ENCODE data around the gene VPS4A. TPM values are rescaled to one million over a fixed set of nuclear protein-coding genes. Genes with fewer than 3 reads are reported as not detected.

The VPS4A gene
- total RNA-seq, 1 donor from 2014 or later: 21.9 TPM

GRCh38 chr16:69373019-69373418, 61.9 kb downstream of the VPS4A start:
- H3K36me3 Mint-ChIP-seq: peaks cover 30% of the 10 kb centered on the region
- no peak overlapping the region for H3K27ac Mint-ChIP-seq

More at GRCh38 chr16:69373019-69373418, 61.9 kb downstream of the VPS4A start:
- Mint-ChIP-seq H3K4me3 (no peak overlapping the region), H3K27me3 (ENCODE audit: insufficient read depth, low read depth) (no peaks in the 10 kb centered on the region), H3K4me1 (no peaks in the 10 kb centered on the region), H3K9me3 (no peaks in the 10 kb centered on the region)
- no peaks in the 10 kb centered on the region for H3F3A ChIP-seq (ENCODE audit: low read depth)
- peaks cover 8% of the 10 kb centered on the region for H3K36me3 ChIP-seq
- H3K27ac ChIP-seq: no peak overlapping the region
- peaks cover 9% of the 10 kb centered on the region for H4K20me1 ChIP-seq (ENCODE audit: low read depth)
- no peaks in the 10 kb centered on the region for H3K4me1 ChIP-seq
- no peak overlapping the region for H3K4me3 ChIP-seq
- H3K9ac ChIP-seq: no peak overlapping the region
- no peaks in the 10 kb centered on the region for H3K27me3 ChIP-seq
- TF ChIP-seq, protein P1, sequence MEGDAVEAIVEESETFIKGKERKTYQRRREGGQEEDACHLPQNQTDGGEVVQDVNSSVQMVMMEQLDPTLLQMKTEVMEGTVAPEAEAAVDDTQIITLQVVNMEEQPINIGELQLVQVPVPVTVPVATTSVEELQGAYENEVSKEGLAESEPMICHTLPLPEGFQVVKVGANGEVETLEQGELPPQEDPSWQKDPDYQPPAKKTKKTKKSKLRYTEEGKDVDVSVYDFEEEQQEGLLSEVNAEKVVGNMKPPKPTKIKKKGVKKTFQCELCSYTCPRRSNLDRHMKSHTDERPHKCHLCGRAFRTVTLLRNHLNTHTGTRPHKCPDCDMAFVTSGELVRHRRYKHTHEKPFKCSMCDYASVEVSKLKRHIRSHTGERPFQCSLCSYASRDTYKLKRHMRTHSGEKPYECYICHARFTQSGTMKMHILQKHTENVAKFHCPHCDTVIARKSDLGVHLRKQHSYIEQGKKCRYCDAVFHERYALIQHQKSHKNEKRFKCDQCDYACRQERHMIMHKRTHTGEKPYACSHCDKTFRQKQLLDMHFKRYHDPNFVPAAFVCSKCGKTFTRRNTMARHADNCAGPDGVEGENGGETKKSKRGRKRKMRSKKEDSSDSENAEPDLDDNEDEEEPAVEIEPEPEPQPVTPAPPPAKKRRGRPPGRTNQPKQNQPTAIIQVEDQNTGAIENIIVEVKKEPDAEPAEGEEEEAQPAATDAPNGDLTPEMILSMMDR (IDR thresholded peaks at IDR 0.05): no peak
- TF ChIP-seq EZH2phosphoT487 (IDR thresholded peaks at IDR 0.05): no peak
- no peaks in the 10 kb centered on the region for H3K79me2 ChIP-seq (ENCODE audit: low read depth)
- no peak overlapping the region for H3K4me2 ChIP-seq
- no peak overlapping the region for H2AFZ ChIP-seq (replicated peaks)
- DNase-seq (ENCODE audit: low spot score): no peak
- H3K9me3 ChIP-seq (ENCODE audit: low read depth): no peaks in the 10 kb centered on the region

Other genes starting within 250 kb of the VPS4A start
- 2.5 and 3.3 TPM in 2 replicates for gene HAS3, start 205.7 kb upstream of the VPS4A start, total RNA-seq (ENCODE audit: low replicate concordance)
- gene CHTF8, start 178.8 kb upstream of the VPS4A start, total RNA-seq (ENCODE audit: low replicate concordance): 99.8 and 165 TPM in 2 replicates
- 13.3 and 15.9 TPM in 2 replicates for gene UTP4, start 178.7 kb upstream of the VPS4A start, total RNA-seq (ENCODE audit: low replicate concordance)
- gene SNTB2, start 124.2 kb upstream of the VPS4A start, total RNA-seq (ENCODE audit: low replicate concordance): 21.9 and 22.9 TPM in 2 replicates
- 12.9 and 14.1 TPM in 2 replicates for gene PDF, start 19.2 kb downstream of the VPS4A start, total RNA-seq (ENCODE audit: low replicate concordance)
- gene COG8, start 28.2 kb downstream of the VPS4A start, total RNA-seq (ENCODE audit: low replicate concordance): 30.3 and 72.4 TPM in 2 replicates
- gene NIP7, start 28.4 kb downstream of the VPS4A start, total RNA-seq (ENCODE audit: low replicate concordance): 17.2 and 23.7 TPM in 2 replicates
- not detected in 2 replicates for gene TMED6, start 40.4 kb downstream of the VPS4A start, total RNA-seq (ENCODE audit: low replicate concordance)
- 26.8 and 57.5 TPM in 2 replicates for gene TERF2, start 74.7 kb downstream of the VPS4A start, total RNA-seq (ENCODE audit: low replicate concordance)
- 67.9 and 108 TPM in 2 replicates for gene CYB5B, start 113.3 kb downstream of the VPS4A start, total RNA-seq (ENCODE audit: low replicate concordance)